H9 (cell line): ENCODE data around the gene FAM24B. TPM values are rescaled to one million over a fixed set of nuclear protein-coding genes. Genes with fewer than 3 reads are reported as not detected.

Experiments
- DNase-seq: peaks from one replicate; pipeline ENCODE4 v3.0.0-alpha.2; 2017
- H2AFZ ChIP-seq: one replicate; pipeline ENCODE4 v1.6.1; 2013; ENCODE audit warnings: mild to moderate bottlenecking, low read length, control low read depth, moderate library complexity
- H2AK5ac ChIP-seq: 2 replicates; pipeline ENCODE4 v1.6.1; 2013; ENCODE audit warnings: low read length, control low read depth, mixed read lengths; ENCODE audit not compliant: insufficient read length
- H2BK120ac ChIP-seq: one replicate; pipeline ENCODE4 v1.6.1; 2013; ENCODE audit warnings: low read depth, mild to moderate bottlenecking, low read length, control low read depth, inconsistent platforms; ENCODE audit not compliant: poor library complexity, severe bottlenecking
- H2BK12ac ChIP-seq: 2 replicates; pipeline ENCODE4 v1.6.1; 2013; ENCODE audit warnings: low read length, control low read depth, mixed read lengths, low read depth; ENCODE audit not compliant: insufficient read length
- H2BK15ac ChIP-seq: 2 replicates; pipeline ENCODE4 v1.6.1; 2013; ENCODE audit warnings: low read depth, low read length, control low read depth
- H2BK20ac ChIP-seq: one replicate; pipeline ENCODE4 v1.6.1; 2013; ENCODE audit warnings: low read depth, mild to moderate bottlenecking, low read length, control low read depth, inconsistent platforms; ENCODE audit not compliant: poor library complexity, severe bottlenecking
- H2BK5ac ChIP-seq: 2 replicates; pipeline ENCODE4 v1.6.1; 2013; ENCODE audit warnings: low read length, control low read depth, mixed read lengths; ENCODE audit not compliant: insufficient read length
- H3K14ac ChIP-seq: 2 replicates; pipeline ENCODE4 v1.6.1; 2013; ENCODE audit warnings: low read length, control low read depth; ENCODE audit not compliant: insufficient read depth
- H3K18ac ChIP-seq: 2 replicates; pipeline ENCODE4 v1.6.1; 2013; ENCODE audit warnings: low read depth, mild to moderate bottlenecking, mixed read lengths, low read length, control low read depth; ENCODE audit not compliant: insufficient read length
- H3K23ac ChIP-seq: 2 replicates; pipeline ENCODE4 v1.6.1; 2013; ENCODE audit warnings: low read length, control low read depth, mixed read lengths, low read depth; ENCODE audit not compliant: insufficient read length
- H3K23me2 ChIP-seq: 2 replicates; pipeline ENCODE4 v1.6.1; 2013; ENCODE audit warnings: low read depth, mild to moderate bottlenecking, mixed read lengths, low read length, control low read depth; ENCODE audit not compliant: insufficient read length, poor library complexity, severe bottlenecking
- H3K27ac ChIP-seq: 2 replicates; pipeline ENCODE4 v1.5.1; 2013; ENCODE audit warnings: low read length, control low read depth, mixed read lengths, low read depth; ENCODE audit not compliant: insufficient read length
- H3K27me3 ChIP-seq: 2 replicates; pipeline ENCODE4 v1.6.1; 2013; ENCODE audit warnings: low read length, control low read depth, inconsistent platforms; ENCODE audit not compliant: insufficient read depth
- H3K4ac ChIP-seq: 2 replicates; pipeline ENCODE4 v1.6.1; 2013; ENCODE audit warnings: low read depth, mild to moderate bottlenecking, control low read depth, inconsistent platforms, low read length, moderate library complexity
- H3K4me1 ChIP-seq: 2 replicates; pipeline ENCODE4 v1.6.1; 2013; ENCODE audit warnings: low read length, control low read depth, inconsistent platforms; ENCODE audit not compliant: insufficient read depth
- H3K4me2 ChIP-seq: 2 replicates; pipeline ENCODE4 v1.6.1; 2013; ENCODE audit warnings: low read length, control low read depth, mixed read lengths; ENCODE audit not compliant: insufficient read length, insufficient read depth
- H3K56ac ChIP-seq: 2 replicates; pipeline ENCODE4 v1.6.1; 2013; ENCODE audit warnings: low read depth, mild to moderate bottlenecking, mixed read lengths, low read length, control low read depth; ENCODE audit not compliant: insufficient read length
- H3K79me1 ChIP-seq: 2 replicates; pipeline ENCODE4 v1.6.1; 2013; ENCODE audit warnings: low read depth, mild to moderate bottlenecking, moderate library complexity, low read length, control low read depth, inconsistent platforms; ENCODE audit not compliant: insufficient read depth, poor library complexity, severe bottlenecking
- H3K79me2 ChIP-seq: 2 replicates; pipeline ENCODE4 v1.6.1; 2013; ENCODE audit warnings: low read length, control low read depth, inconsistent platforms; ENCODE audit not compliant: insufficient read depth
- H3K9ac ChIP-seq: 2 replicates; pipeline ENCODE4 v1.6.1; 2013; ENCODE audit warnings: low read length, control low read depth, mixed read lengths; ENCODE audit not compliant: insufficient read length; ENCODE audit errors: extremely low read depth
- H3K9me3 ChIP-seq: one replicate; pipeline ENCODE4 v1.6.1; 2013; ENCODE audit warnings: low read depth, low read length, inconsistent platforms; ENCODE audit not compliant: control insufficient read depth
- H3T11ph ChIP-seq: one replicate; pipeline ENCODE4 v1.6.1; 2013; ENCODE audit warnings: mild to moderate bottlenecking, low read length, control low read depth, inconsistent platforms
- H4K20me1 ChIP-seq: one replicate; pipeline ENCODE4 v1.6.1; 2013; ENCODE audit not compliant: control insufficient read depth, insufficient read length, insufficient read depth
- H4K5ac ChIP-seq: 2 replicates; pipeline ENCODE4 v1.6.1; 2013; ENCODE audit warnings: low read depth, mild to moderate bottlenecking, mixed read lengths, low read length, control low read depth; ENCODE audit not compliant: insufficient read length
- H4K8ac ChIP-seq: replicated peaks from 2 replicates; pipeline ENCODE4 v1.6.1; 2013; ENCODE audit warnings: low read length, control low read depth, mixed read lengths, low read depth; ENCODE audit not compliant: insufficient read length
- H4K91ac ChIP-seq: 2 replicates; pipeline ENCODE4 v1.6.1; 2013; ENCODE audit warnings: low read depth, mild to moderate bottlenecking, moderate library complexity, mixed read lengths, low read length, control low read depth; ENCODE audit not compliant: insufficient read length
- H3K27ac Mint-ChIP-seq, 3 experiments: 2 replicates in 2 of 3; 3 replicates in 1 of 3; pipeline ENCODE4 v1.8.0; 2020 to 2021; ENCODE audit warnings: mixed read lengths in 3 of 3, mild to moderate bottlenecking in 1 of 3, moderate library complexity in 1 of 3
- H3K27me3 Mint-ChIP-seq: 2 replicates; pipeline ENCODE4 v1.8.0; 2021; ENCODE audit warnings: low read depth, mild to moderate bottlenecking, moderate library complexity, mixed read lengths
- H3K36me3 Mint-ChIP-seq, 3 experiments: 2 replicates in 2 of 3; 3 replicates in 1 of 3; pipeline ENCODE4 v1.8.0; 2020 to 2021; ENCODE audit warnings: low read depth in 3 of 3, mixed read lengths in 3 of 3; ENCODE audit not compliant: insufficient read depth in 1 of 3
- H3K4me1 Mint-ChIP-seq, 2 experiments: 2 replicates each; pipeline ENCODE4 v1.8.0; 2020; ENCODE audit warnings: mixed read lengths in 2 of 2
- H3K4me3 Mint-ChIP-seq, 2 experiments: 2 replicates in 1 of 2; 3 replicates in 1 of 2; pipeline ENCODE4 v1.8.0; 2020 to 2021; ENCODE audit warnings: mild to moderate bottlenecking in 2 of 2, mixed read lengths in 2 of 2, moderate library complexity in 1 of 2
- H3K9me3 Mint-ChIP-seq, 2 experiments: 2 replicates in 1 of 2; 3 replicates in 1 of 2; pipeline ENCODE4 v1.8.0; 2020; ENCODE audit warnings: mild to moderate bottlenecking in 2 of 2, mixed read lengths in 2 of 2, moderate library complexity in 1 of 2
- CTCF ChIP-seq: fragments of 200-600 bp; sonication (generic); conservative IDR thresholded peaks from 3 replicates; pipeline ENCODE4 v1.8.0; 2021; ENCODE audit warnings: antibody characterized with exemption, mild to moderate bottlenecking
- WGBS: extraction: QIAGEN DNeasy Blood & Tissue Kit; methylation state at CpG from one replicate; pipeline ENCODE4 v1.1.7; 2013; ENCODE audit warnings: missing lambda C conversion rate, low lambda C conversion rate, mixed read lengths; ENCODE audit not compliant: insufficient read length; ENCODE audit errors: extremely low coverage; 5-methylcytosine and 5-hydroxymethylcytosine counted together
- total RNA-seq: library from RNA; stranded (reverse); gene quantifications from 2 replicates; pipeline ENCODE4 v1.2.1, GENCODE V29; 2021

Gene FAM24B
- total RNA-seq, 1 experiment from 2014 or later, result not detected

GRCh38 chr10:122854648-122855047, 24.7 kb downstream of the FAM24B start:
- H2AK5ac ChIP-seq, result no peak overlapping the region
- no peak overlapping the region for H3K14ac ChIP-seq
- H2BK120ac ChIP-seq, result no peak overlapping the region
- H2BK12ac ChIP-seq, result no peak overlapping the region
- no peak overlapping the region for H3K56ac ChIP-seq
- Mint-ChIP-seq H3K4me3 (no peak overlapping the region), H3K27ac (no peak overlapping the region), H3K4me1 (peaks cover 27 to 39% of the 10 kb centered on the region in 2 experiments), H3K9me3 (no peaks in the 10 kb centered on the region), H3K36me3 (no peaks in the 10 kb centered on the region), H3K27me3 (peaks cover 4% of the 10 kb centered on the region)
- no peak overlapping the region for H4K8ac ChIP-seq
- no peak overlapping the region for H4K5ac ChIP-seq
- no peak overlapping the region for H3K4ac ChIP-seq
- H3K23ac ChIP-seq, result no peak overlapping the region
- no peaks in the 10 kb centered on the region for H3K4me1 ChIP-seq
- H4K91ac ChIP-seq, result no peak overlapping the region
- no peak overlapping the region for H2AFZ ChIP-seq
- no peak overlapping the region for H2BK5ac ChIP-seq
- DNase-seq, result no peak
- H3K9me3 ChIP-seq, result no peaks in the 10 kb centered on the region
- no peaks in the 10 kb centered on the region for H3K23me2 ChIP-seq
- WGBS, result no CpG with 5 or more reads among the region's 5 CpGs
- H3K79me2 ChIP-seq, result no peaks in the 10 kb centered on the region
- H3K27ac ChIP-seq, result no peak overlapping the region
- no peaks in the 10 kb centered on the region for H4K20me1 ChIP-seq
- no peak for TF ChIP-seq CTCF
- H2BK15ac ChIP-seq, result no peak overlapping the region
- H3T11ph ChIP-seq, result no peak overlapping the region
- no peaks in the 10 kb centered on the region for H3K27me3 ChIP-seq
- no peak overlapping the region for H3K9ac ChIP-seq
- H2BK20ac ChIP-seq, result no peak overlapping the region
- H3K4me2 ChIP-seq, result no peak overlapping the region
- no peaks in the 10 kb centered on the region for H3K79me1 ChIP-seq
- H3K18ac ChIP-seq, result no peak overlapping the region
